ENCODE results near the gene CLCN2.
A peak's percentile ranks its signal among the peaks of the same experiment; 100 is the strongest.

Gene CLCN2

GRCh38 chr3:184380627-184381260 is 19.3 kb upstream of the CLCN2 start:
- DNase-seq, result no peak

DNA sequence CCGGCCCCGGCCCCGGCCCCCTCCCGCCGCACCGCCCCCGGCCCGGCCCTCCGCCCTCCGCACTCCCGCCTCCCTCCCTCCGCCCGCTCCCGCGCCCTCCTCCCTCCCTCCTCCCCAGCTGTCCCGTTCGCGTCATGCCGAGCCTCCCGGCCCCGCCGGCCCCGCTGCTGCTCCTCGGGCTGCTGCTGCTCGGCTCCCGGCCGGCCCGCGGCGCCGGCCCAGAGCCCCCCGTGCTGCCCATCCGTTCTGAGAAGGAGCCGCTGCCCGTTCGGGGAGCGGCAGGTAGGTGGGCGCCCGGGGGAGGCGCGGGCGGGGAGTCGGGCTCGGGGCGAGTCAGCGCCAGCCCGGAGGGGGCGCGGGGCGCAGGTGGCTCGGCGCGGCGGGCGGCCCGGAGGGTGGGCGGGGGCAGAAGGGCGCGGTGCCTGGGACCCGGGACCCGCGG is 18.8 kb upstream of the CLCN2 start:
- DNase-seq, result peak; percentile 29

- no peak for DNase-seq
Observed at GRCh38 chr3:184379358-184380184, 18.2 kb upstream of the CLCN2 start, which contains the start of gene CHRD. Gene CHRD, plus strand, starts transcription at chr3:184380054. Its CDS starts 265 bp downstream, at chr3:184380319.

DNA sequence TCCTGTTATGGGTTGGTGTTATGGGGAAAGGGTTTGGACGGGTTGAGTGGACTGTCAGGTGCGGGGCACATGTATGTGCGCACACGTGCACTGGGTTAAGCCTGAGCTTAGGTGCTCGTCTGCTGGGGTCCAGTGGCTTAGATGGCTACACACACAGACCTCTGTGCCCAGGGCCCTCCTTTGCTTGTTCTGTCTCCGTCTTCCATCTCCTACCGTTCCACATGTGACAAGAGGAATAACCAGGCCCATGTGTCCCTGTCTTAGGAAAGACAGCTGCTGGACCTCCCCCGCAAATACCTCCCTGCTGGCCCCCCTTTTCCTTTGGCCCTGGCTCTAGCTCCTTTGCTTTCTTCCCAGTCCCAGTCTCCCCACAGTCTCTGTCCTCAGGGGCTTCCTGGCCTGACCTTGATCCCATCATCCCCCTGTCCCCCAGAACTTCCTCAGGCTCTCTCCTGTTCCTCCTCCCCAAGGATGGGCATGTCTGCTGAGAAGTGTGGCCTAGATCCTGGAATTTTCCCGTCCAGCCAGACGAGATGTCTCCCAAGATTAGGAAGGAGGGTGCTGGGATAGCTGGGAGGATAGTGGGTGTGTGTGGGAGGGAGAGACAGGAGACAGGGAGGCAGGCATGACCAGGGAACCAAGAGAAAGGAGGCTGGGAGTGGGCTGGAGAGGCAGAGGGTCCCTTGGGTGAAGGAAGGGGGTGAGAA is 17.4 kb upstream of the CLCN2 start:
- DNase-seq, result no peak

GRCh38 chr3:184377882-184378445 is 16.6 kb upstream of the CLCN2 start, which contains the start of gene THPO:
Gene THPO, minus strand, starts transcription at chr3:184378207. Its CDS starts 1,948 bp downstream, at chr3:184376259.
- DNase-seq, result no peak

- DNase-seq, result no peak
Observed at GRCh38 chr3:184377374-184377773, 16.0 kb upstream of the CLCN2 start.

DNA sequence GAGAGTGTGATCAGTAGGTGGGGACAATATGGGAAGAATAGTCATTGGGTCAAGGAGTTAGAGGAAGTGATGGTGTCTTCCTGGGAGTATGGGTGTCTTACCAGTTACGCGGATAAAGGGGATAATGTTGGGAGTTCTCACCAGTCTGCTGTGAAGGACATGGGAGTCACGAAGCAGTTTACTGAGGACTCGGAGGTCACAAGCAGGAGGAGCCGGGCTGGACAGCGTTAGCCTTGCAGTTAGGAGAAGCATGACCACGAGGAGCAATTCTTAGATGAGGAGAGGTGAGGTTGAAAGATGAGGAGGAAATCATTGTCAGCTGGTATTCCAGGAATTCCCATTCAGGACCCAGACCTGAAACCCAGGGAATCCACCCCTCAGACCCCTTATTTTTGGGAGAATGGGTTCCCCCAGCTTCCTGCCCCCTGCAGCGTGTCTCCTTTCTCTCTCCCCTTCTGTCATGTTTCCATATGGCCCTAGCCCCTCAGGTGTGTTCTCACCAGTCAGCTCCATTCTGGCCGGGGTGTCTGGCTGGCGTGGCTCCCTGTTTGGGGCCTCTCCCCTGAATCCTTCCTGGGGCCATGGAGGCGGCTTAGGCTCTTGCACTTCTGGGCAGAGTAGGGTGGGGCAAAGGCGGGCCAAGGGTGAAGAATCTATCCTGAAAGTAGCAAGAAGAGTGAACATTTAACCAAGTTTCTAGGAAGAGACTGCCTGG is 14.5 kb upstream of the CLCN2 start:
- DNase-seq, result no peak

GRCh38 chr3:184373422-184373821 is 12.0 kb upstream of the CLCN2 start:
- DNase-seq, result no peak

DNA sequence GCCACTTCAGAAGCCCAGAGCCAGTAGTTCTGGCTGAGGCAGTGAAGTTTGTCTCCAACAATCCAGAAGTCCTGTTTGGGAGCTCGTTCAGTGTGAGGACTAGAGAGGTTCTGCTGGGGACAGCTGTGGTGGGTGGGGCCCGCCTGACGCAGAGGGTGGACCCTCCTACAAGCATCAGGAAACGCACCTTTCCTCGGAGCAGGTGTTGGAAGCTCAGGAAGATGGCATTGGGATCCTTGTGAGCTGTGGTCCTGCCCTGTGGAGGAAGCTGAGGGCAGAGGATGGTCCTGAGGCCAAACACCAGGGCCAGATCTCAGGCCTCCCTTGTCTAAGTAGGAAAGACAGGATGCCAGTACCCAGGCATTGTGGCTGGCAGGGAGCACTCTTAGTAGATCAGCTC is 11.5 kb upstream of the CLCN2 start:
- no peak for DNase-seq

GRCh38 chr3:184372296-184372821 is 11.0 kb upstream of the CLCN2 start:
- no peak for DNase-seq

- peak; percentile 63 for DNase-seq
Observed at GRCh38 chr3:184371570-184372018, 10.2 kb upstream of the CLCN2 start.

DNA sequence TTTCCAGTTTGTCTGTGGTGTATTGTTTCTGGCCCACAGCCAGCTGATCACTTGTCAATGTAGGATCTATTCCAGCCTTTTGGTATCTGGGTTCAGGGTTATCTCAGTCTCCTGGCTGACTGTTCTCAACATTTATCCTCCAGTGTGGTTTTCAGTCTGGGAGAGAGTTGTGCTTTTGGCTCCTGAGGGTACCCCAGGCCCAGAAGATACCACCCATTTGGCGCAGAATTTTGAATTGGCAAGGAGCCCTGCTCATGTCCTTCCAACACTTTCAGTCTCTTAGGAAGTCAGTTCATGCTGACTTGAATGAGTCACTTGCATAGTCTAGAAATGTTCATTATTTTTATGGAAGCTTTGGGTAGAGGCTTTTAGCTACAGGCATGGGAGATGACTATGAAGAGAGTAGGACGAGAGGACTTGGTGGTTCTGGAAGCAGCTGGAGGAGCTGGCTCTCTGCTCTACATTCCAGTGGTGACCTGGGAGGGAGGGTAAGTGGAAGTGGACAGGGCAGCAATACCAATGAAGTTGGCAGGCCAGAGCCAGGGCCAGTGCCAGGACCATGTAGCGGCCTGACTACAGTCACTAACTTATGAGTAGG is 7.3 kb upstream of the CLCN2 start:
- DNase-seq, result no peak

DNA sequence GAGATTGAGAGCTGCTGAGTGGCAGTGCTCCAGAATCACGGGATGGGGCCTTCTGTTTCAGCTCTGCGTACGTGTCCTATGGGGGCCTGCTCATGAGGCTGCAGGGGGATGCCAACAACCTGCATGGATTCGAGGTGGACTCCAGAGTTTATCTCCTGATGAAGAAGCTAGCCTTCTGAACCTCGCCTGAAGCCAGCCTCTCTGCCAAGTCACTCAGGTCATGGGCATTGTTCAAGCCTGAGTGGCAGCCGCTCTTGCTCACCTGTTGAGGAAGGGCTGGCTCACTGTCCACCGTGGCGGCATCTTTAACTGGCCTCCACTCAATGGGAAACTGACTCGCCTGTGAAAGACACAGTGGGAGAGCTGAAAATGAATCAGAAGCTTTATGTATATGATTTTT is 6.7 kb upstream of the CLCN2 start:
- no peak for DNase-seq

DNA sequence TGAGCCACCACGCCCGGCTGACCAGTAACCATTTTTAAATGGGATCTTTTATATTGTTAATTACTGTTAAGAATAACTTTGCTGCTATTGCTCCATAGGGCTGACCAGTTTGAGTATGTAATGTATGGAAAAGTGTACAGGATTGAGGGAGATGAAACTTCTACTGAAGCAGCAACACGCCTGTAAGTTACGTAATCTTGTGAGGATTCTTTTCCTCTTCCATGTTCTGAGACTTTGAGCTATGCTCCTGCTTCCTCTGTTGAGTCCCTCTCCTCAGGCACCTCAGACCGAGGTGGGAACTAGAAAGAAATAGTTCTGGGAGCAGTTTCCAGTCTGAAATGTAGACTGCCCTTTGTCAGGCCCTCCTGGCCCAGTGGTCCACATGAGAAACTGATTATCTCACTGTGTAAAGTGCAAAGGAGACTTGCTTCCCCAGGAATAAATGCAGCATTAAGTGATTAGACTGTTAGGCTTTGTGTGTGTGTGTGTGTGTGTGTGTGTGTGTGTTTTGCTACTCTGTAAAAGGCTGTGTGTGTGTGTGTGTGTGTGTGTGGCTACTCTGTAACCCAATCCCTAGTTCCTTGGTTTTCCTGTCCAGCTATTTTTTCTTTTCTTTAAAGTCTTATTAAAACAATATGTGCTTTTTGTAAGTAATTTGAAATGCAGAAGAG is 5.3 kb upstream of the CLCN2 start:
- no peak for DNase-seq

DNA sequence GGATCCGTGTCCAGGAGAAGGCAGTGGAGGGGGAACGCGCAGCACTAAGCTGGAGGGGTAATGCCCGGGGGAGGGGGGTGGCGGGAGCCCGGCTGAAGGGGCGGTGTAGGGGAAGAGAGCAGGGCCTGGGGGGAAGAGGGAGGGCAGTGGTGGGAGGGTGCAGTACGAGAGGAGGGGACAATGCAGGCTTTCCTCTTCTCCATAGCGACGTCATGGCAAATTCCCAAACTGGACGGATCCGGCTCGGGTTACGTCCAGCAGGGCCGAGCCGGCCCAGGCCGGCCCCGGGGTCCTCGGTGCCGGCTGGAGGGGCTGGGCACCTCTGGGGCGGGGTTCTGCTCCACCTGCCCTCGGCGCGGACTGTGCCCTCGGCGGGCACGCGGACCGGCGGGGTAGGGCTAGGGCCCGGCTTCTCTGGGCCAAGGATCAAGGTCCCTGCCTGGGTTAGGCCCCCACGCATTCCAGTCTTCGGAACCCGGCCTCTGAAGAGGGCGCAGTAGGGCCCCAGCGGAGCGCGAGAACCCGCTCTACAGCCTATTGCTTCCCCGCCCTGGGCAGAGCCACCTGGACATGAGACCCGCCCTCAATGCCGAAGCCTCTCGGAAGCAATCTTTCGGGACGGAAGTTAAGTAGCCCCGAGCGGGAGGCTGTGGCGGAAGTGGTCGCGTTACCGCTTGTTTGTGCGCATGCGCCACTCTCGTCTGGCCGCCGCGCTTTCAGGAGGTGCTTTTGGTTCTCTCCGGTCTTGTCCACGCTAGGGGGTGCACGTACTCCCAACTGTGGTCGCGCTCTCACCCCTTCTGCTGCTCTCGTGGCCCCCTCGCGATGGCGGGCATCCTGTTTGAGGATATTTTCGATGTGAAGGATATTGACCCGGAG is 1.5 kb upstream of the CLCN2 start:
- DNase-seq, result peak; percentile 95

DNA sequence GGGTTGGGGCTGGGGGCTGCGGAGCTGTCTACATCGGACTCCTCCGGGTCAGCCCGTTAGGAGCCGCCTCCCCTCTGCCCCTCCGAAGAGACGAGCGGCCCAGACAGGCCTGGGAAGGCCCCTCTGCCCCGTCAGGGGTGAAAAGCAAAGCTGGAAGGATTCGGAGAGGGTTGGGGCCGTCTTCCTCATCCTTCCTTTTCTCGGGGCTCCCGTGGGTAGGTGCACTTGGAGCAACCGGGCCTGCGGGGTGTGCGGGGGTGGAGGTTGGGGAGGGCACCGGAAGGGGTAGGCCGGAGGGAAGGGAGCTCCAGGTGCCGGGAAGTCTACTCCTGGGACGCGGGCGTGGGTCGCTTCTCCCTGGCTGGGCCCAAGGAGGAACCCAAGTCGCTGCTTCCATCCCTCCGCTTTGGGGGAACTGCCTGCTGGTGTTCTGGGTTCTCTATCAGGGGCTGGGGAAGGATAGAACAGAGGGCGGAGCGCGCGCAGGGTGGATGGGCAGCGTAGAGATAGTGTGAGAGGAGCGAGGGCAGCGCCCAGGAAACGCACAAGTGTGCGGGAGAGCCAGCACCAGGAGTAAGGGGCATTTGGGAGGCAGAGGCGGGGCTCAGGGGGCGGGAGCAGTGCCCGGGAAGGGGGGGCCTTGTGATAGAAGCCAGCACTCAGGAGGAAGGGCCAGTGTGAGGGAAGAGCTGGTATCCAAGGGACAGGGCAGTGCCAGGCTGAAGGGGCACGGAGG is 695 bp upstream of the CLCN2 start:
- DNase-seq, result peak; percentile 33

- DNase-seq, result no peak
Observed at GRCh38 chr3:184360929-184361531, 375 bp downstream of the CLCN2 start.

- DNase-seq, result no peak
Observed at GRCh38 chr3:184360070-184360928, 1.1 kb downstream of the CLCN2 start.

Data from CD4-positive, alpha-beta T cell treated with Interleukin-17A for 1 hour (primary cell).